K562 (cell line): ENCODE data around the gene ZNF418. TPM values are rescaled to one million over a fixed set of nuclear protein-coding genes. Genes with fewer than 3 reads are reported as not detected.
A peak's percentile ranks its signal among the peaks of the same experiment; 100 is the strongest.

ENCODE experiments used
- ATAC-seq: fragments of 200-7000 bp; cut with Tn5 transposase; 3 replicates; pipeline ENCODE4 v1.9.1; 2020; ENCODE audit warnings: moderate library complexity
- BruUV-seq: library from RNA; stranded (reverse); fragments of 400-500 nt; replicated peaks from 2 replicates; lab custom pipeline; 2021; lab: Mats Ljungman, UMichigan
- CTCF ChIA-PET: fragments of 300-600 bp; formaldehyde crosslinking; extraction: SDS; loops from one replicate; lab custom pipeline; 2021; ENCODE audit warnings: low intra/inter-chr PET ratio; lab: Yijun Ruan, JAX
- POLR2A ChIA-PET: fragments of 300-600, 350-650 bp; sonication (Branson Sonifier 250); formaldehyde crosslinking; extraction: SDS; loops from one replicate; lab custom pipeline; 2021; ENCODE audit warnings: antibody characterized with exemption, inconsistent platforms; lab: Yijun Ruan, JAX
- DNase-seq, 4 experiments: peaks; one replicate each; pipeline versions ENCODE4 v3.0.0 to v3.0.0-alpha.2; 2011 to 2018; ENCODE audit warnings: low spot score in 3 of 4, mixed read lengths in 3 of 4; ENCODE audit errors: extremely low read depth in 1 of 4
- FAIRE-seq: peaks from 2 replicates; lab custom pipeline; 2011; peaks lifted over from hg19 to GRCh38; lab: Jason Lieb, UNC
- H2AFZ ChIP-seq: 2 replicates; pipeline ENCODE4 v1.6.0; 2011; ENCODE audit warnings: low read depth, low read length, control low read depth, inconsistent platforms
- H3K27ac ChIP-seq: fragments of 200-600 bp; 3 replicates; pipeline ENCODE4 v1.8.0; 2011; ENCODE audit warnings: low read depth, mild to moderate bottlenecking, control low read depth, inconsistent platforms, low read length, moderate library complexity, mixed read lengths; ENCODE audit errors: extremely low read depth
- H3K27me3 ChIP-seq, 2 experiments: fragments of 300-600 bp in 1 of 2; 2 replicates in 1 of 2; 3 replicates in 1 of 2; pipeline versions ENCODE4 v1.6.0 to v1.8.0; 2011; ENCODE audit warnings: inconsistent platforms in 2 of 2, low read length in 2 of 2, mild to moderate bottlenecking in 1 of 2, mixed read lengths in 1 of 2, moderate library complexity in 1 of 2; ENCODE audit not compliant: control insufficient read depth in 2 of 2, insufficient read depth in 2 of 2
- H3K36me3 ChIP-seq: fragments of 300-600 bp; 3 replicates; pipeline ENCODE4 v1.8.0; 2011; ENCODE audit warnings: mild to moderate bottlenecking, low read length, inconsistent platforms; ENCODE audit not compliant: control insufficient read depth, insufficient read depth
- H3K4me1 ChIP-seq, 2 experiments: fragments of 200-600 bp in 1 of 2; replicated peaks in 1 of 2; 2 replicates in 1 of 2; 3 replicates in 1 of 2; pipeline versions ENCODE4 v1.5.1 to v1.8.0; 2011; ENCODE audit warnings: inconsistent platforms in 2 of 2, low read length in 2 of 2, mild to moderate bottlenecking in 1 of 2, mixed read lengths in 1 of 2, moderate library complexity in 1 of 2; ENCODE audit not compliant: control insufficient read depth in 2 of 2, insufficient read depth in 2 of 2
- H3K4me2 ChIP-seq: 2 replicates; pipeline ENCODE4 v1.6.1; 2011; ENCODE audit warnings: low read length, control low read depth, inconsistent platforms, mixed read lengths; ENCODE audit not compliant: insufficient read depth
- H3K4me3 ChIP-seq: fragments of 200-600 bp; sonication (generic), shearing (Covaris generic); 2 replicates; pipeline ENCODE4 v1.5.1; 2016; ENCODE audit warnings: control low read depth, inconsistent platforms
- H3K79me2 ChIP-seq: fragments of 200-600 bp; 3 replicates; pipeline ENCODE4 v1.8.0; 2011; ENCODE audit warnings: low read length, inconsistent platforms; ENCODE audit not compliant: control insufficient read depth, insufficient read depth
- H3K9ac ChIP-seq, 2 experiments: 2 replicates each; pipeline versions ENCODE4 v1.6.0 to v1.6.1; 2011; ENCODE audit warnings: low read depth in 2 of 2, low read length in 2 of 2, control low read depth in 1 of 2, inconsistent platforms in 1 of 2, mild to moderate bottlenecking in 1 of 2, mixed read lengths in 1 of 2; ENCODE audit not compliant: insufficient read depth in 1 of 2
- H3K9me1 ChIP-seq: one replicate; pipeline ENCODE4 v1.6.0; 2011; ENCODE audit warnings: inconsistent platforms, mild to moderate bottlenecking, low read length, moderate library complexity; ENCODE audit not compliant: control insufficient read depth, insufficient read depth
- H3K9me3 ChIP-seq: replicated peaks from 2 replicates; pipeline ENCODE4 v1.5.1; 2011; ENCODE audit warnings: low read depth, low read length, inconsistent platforms; ENCODE audit not compliant: control insufficient read depth, insufficient read depth
- H4K20me1 ChIP-seq: replicated peaks from 2 replicates; pipeline ENCODE4 v1.6.1; 2011; ENCODE audit warnings: low read length, inconsistent platforms, mixed read lengths; ENCODE audit not compliant: control insufficient read depth, insufficient read depth
- IRF2 ChIP-seq: sonication (generic); formaldehyde crosslinking; IDR thresholded peaks from 2 replicates; pipeline ENCODE4 v1.8.1; 2022; ENCODE audit warnings: mild to moderate bottlenecking, missing genetic modification reagents
- RBM22 ChIP-seq: fragments of 200-400 bp; formaldehyde crosslinking; IDR thresholded peaks from 2 replicates; pipeline ENCODE4 v1.6.1; 2018; ENCODE audit warnings: low read length, low read depth; ENCODE audit not compliant: poor library complexity, severe bottlenecking
- SIRT6 ChIP-seq: IDR thresholded peaks from one replicate; pipeline ENCODE4 v1.6.1; 2012; ENCODE audit warnings: low read depth, mild to moderate bottlenecking, control low read depth, inconsistent platforms, low read length, moderate library complexity
- WGBS: fragments of 100-300 bp; shearing (Covaris generic); methylation state at CpG from one replicate; pipeline ENCODE4 v1.1.6; 2016; ENCODE audit warnings: low coverage, mixed read lengths; ENCODE audit not compliant: insufficient coverage; ENCODE audit errors: missing lambda C conversion rate; 5-methylcytosine and 5-hydroxymethylcytosine counted together
- in situ Hi-C: fragments of 300-500 bp; cut with MboI; formaldehyde crosslinking; loops from 4 replicates; pipeline ENCODE4 v1.15.0; 2018; ENCODE audit warnings: inconsistent platforms, mixed read lengths
- intact Hi-C: fragments of 100-400 bp; cut with micrococcal nuclease; formaldehyde crosslinking; loops from 2 replicates; pipeline ENCODE4 v1.14.2; 2022
- polyA plus RNA-seq, 8 experiments: library from polyadenylated mRNA; depleted of rRNA in 4 of 8; stranded (reverse) in 5 of 8; unstranded in 3 of 8; fragments of >200 nt; fragmentation: Nextera tagmentation in 2 of 8; fragmentation: Illumina TruSeq in 1 of 8; extraction: Ambion mirVana in 2 of 8; extraction: Trizol in 1 of 8; gene quantifications; 2 replicates each; pipeline versions ENCODE4 v1.2.1 to v1.2.3, GENCODE V29; 2011 to 2014; ENCODE audit warnings: inconsistent platforms in 1 of 8, missing spikeins in 1 of 8
- total RNA-seq, 7 experiments: library from RNA; depleted of rRNA in 6 of 7; stranded (reverse); fragments of >200 nt in 6 of 7; fragmentation: Illumina TruSeq in 2 of 7; extraction: Trizol in 2 of 7; gene quantifications; 2 replicates each; pipeline versions ENCODE4 v1.2.1 to v1.2.3, GENCODE V29; 2011 to 2021; ENCODE audit warnings: low replicate concordance in 1 of 7
- TF ChIP-seq, protein P1 (sequence below), 3 experiments: IDR thresholded peaks in 2 of 3; conservative IDR thresholded peaks in 1 of 3; 2 replicates each; pipeline ENCODE4 v1.5.1; 2011 to 2012; ENCODE audit warnings: low read length in 3 of 3, mild to moderate bottlenecking in 3 of 3, control low read depth in 2 of 3, improper control_type of control experiment in 1 of 3, inconsistent platforms in 1 of 3, low read depth in 1 of 3, mixed read lengths in 1 of 3, moderate library complexity in 1 of 3; ENCODE audit not compliant: insufficient read depth in 2 of 3

The ZNF418 gene
- total and polyA plus RNA-seq, 9 of the 15 experiments (the other 6 are each of a cell fraction or from before 2014, with no cell fraction given): 0.11 to 0.70 (median 0.32) TPM

DNA sequence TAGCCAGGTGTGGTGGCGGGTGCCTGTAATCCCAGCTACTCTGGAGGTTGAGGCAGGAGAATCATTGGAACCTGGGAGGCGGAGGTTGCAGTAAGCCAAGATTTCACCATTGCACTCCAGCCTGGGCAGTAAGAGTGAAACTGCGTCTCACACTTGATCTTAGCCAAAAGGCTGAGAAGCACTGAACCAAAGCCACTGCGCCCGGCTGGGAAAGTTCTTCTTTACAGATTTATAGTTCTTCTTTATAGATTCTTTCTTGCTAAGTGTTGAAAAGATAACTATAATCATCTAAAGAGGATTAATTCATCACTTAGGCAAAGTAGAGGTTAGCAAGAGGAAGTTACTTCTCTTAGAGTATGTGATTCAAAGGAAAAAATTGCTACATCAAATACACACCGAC is 29.9 kb downstream of the ZNF418 start:
- Histone ChIP-seq H4K20me1 (no peaks in the 10 kb centered on the region), H3K4me3 (no peak overlapping the region), H3K4me2 (no peak overlapping the region), H3K9me3 (peaks cover 4% of the 10 kb centered on the region; the same call in 1 of the 2 replicates), H3K9ac (no peak overlapping the region), H2AFZ (no peak overlapping the region), H3K27me3 (no peaks in the 10 kb centered on the region)
- no peak for DNase-seq
- 40% methylated on average over 6 of the region's 6 CpGs for WGBS
- ChIA-PET CTCF (no interaction called here), POLR2A (no interaction called here)
- ATAC-seq: no peak
- no peak for TF ChIP-seq SIRT6
- TF ChIP-seq, all 486 proteins: peak for 0
- FAIRE-seq: no peak
- intact Hi-C loops: no loop called here
- Histone ChIP-seq H3K79me2 (no peaks in the 10 kb centered on the region), H3K27ac (no peak overlapping the region), H3K9me1 (no peaks in the 10 kb centered on the region), H3K4me1 (no peaks in the 10 kb centered on the region), H3K36me3 (0 out of 3 replicates have a peak, but pooled peaks cover 5% of the 10 kb centered on the region)
- no TSS peak for BruUV-seq
- in situ Hi-C loops: no loop called here

DNA sequence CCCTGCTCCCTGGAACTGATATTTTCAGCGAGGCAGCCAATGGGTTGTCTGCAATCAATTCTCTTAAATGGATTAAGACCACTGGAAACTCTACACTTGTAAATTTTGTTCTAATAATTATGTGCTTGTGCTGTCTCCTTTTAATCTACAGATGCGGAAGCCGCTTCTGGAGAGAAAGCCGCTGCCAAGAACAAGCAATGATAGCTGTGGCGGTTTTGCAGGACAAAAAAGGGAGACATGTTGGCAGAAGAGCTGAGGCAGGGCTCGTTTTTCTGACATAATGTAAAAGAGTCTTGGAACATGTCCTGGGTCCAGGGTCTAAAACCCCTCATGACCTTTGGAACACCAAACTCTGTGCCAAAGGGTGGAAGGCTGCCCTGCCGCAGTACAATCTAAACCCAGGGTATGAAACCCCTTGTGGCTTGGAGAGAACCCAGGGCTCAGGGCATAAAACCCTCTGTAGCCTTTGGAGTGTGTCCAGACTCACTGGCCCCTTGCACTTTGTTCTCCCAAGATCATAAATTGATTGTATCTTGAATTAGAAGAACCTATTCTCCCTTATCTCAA is 31.5 kb downstream of the ZNF418 start:
- Histone ChIP-seq H3K27ac (no peak overlapping the region), H2AFZ (no peak overlapping the region), H3K4me2 (no peak overlapping the region), H4K20me1 (no peaks in the 10 kb centered on the region), H3K9ac (no peak overlapping the region), H3K36me3 (0 out of 3 replicates have a peak, but pooled peaks cover 5% of the 10 kb centered on the region), H3K79me2 (no peaks in the 10 kb centered on the region), H3K4me3 (no peak overlapping the region), H3K9me1 (no peaks in the 10 kb centered on the region), H3K4me1 (no peaks in the 10 kb centered on the region), H3K9me3 (peaks cover 4% of the 10 kb centered on the region; the same call in 1 of the 2 replicates), H3K27me3 (no peaks in the 10 kb centered on the region)
- POLR2A ChIA-PET: interaction anchor here (0.6 to 0.9 kb wide), 2 partner anchors 135 to 326 kb away, joined by 3 read pairs; no protein-coding TSS in a partner anchor
- ATAC-seq: no peak
- TF ChIP-seq, protein P1, sequence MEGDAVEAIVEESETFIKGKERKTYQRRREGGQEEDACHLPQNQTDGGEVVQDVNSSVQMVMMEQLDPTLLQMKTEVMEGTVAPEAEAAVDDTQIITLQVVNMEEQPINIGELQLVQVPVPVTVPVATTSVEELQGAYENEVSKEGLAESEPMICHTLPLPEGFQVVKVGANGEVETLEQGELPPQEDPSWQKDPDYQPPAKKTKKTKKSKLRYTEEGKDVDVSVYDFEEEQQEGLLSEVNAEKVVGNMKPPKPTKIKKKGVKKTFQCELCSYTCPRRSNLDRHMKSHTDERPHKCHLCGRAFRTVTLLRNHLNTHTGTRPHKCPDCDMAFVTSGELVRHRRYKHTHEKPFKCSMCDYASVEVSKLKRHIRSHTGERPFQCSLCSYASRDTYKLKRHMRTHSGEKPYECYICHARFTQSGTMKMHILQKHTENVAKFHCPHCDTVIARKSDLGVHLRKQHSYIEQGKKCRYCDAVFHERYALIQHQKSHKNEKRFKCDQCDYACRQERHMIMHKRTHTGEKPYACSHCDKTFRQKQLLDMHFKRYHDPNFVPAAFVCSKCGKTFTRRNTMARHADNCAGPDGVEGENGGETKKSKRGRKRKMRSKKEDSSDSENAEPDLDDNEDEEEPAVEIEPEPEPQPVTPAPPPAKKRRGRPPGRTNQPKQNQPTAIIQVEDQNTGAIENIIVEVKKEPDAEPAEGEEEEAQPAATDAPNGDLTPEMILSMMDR (IDR thresholded peaks at IDR 0.05 in 2 of 3, conservative IDR thresholded peaks at IDR 0.05 in 1 of 3; ENCODE audit: insufficient read depth in 2 of 3, low read depth in 1 of 3, low read length in 3 of 3): 0 out of 6 replicates have a peak, but pooled peaks of 1 of the 3 experiments have one; percentile 4
- TF ChIP-seq RBM22 (no peak), IRF2 (CRISPR knock-in tag) (no peak)
- in situ Hi-C loops (no loop called here), intact Hi-C loops (no loop called here)
- BruUV-seq: no TSS peak
- no peak for FAIRE-seq
- CTCF ChIA-PET: no interaction called here
- 41% methylated on average over 7 of the region's 7 CpGs for WGBS
- no peak for DNase-seq
